ENCODE measurements around the gene TMEM87B. TPM values are rescaled to one million over a fixed set of nuclear protein-coding genes. Genes with fewer than 3 reads are reported as not detected.

Gene TMEM87B
- 15.7 and 20.7 TPM in 2 replicates for total RNA-seq

- intact Hi-C loops (cut with micrococcal nuclease), result loop anchor here (1.0 to 10.0 kb wide), 14 partner anchors 42 to 1120 kb away; partner anchors contain the start of genes ANAPC1, BCL2L11, CHCHD5 and CKAP2L
Observed at GRCh38 chr2:112054847-112055729, at the start of gene TMEM87B. TMEM87B (plus strand) TSS chr2:112055269; CDS start chr2:112055592, 323 bp downstream.

GRCh38 chr2:112005406-112006075 is 49.5 kb upstream of the TMEM87B start:
- intact Hi-C loops (cut with micrococcal nuclease), result no loop called here

GRCh38 chr2:112006076-112006410 is 49.0 kb upstream of the TMEM87B start:
- intact Hi-C loops (cut with micrococcal nuclease), result no loop called here

- intact Hi-C loops (cut with micrococcal nuclease), result no loop called here
Observed at GRCh38 chr2:112007493-112007892, 47.6 kb upstream of the TMEM87B start.

GRCh38 chr2:112008910-112009485 is 46.1 kb upstream of the TMEM87B start:
- intact Hi-C loops (cut with micrococcal nuclease), result no loop called here

- intact Hi-C loops (cut with micrococcal nuclease), result no loop called here
Observed at GRCh38 chr2:112010751-112011150, 44.3 kb upstream of the TMEM87B start.

- intact Hi-C loops (cut with micrococcal nuclease), result no loop called here
Observed at GRCh38 chr2:112012556-112012955, 42.5 kb upstream of the TMEM87B start.

GRCh38 chr2:112018846-112019245 is 36.2 kb upstream of the TMEM87B start:
- intact Hi-C loops (cut with micrococcal nuclease), result no loop called here

- intact Hi-C loops (cut with micrococcal nuclease), result no loop called here
Observed at GRCh38 chr2:112019569-112019982, 35.5 kb upstream of the TMEM87B start.

GRCh38 chr2:112020561-112020960 is 34.5 kb upstream of the TMEM87B start:
- intact Hi-C loops (cut with micrococcal nuclease), result no loop called here

GRCh38 chr2:112021290-112021689 is 33.8 kb upstream of the TMEM87B start:
- intact Hi-C loops (cut with micrococcal nuclease), result no loop called here

GRCh38 chr2:112021781-112022231 is 33.3 kb upstream of the TMEM87B start:
- intact Hi-C loops (cut with micrococcal nuclease), result no loop called here

- intact Hi-C loops (cut with micrococcal nuclease), result no loop called here
Observed at GRCh38 chr2:112023707-112024106, 31.4 kb upstream of the TMEM87B start.

GRCh38 chr2:112024231-112024630 is 30.8 kb upstream of the TMEM87B start:
- intact Hi-C loops (cut with micrococcal nuclease), result no loop called here

GRCh38 chr2:112024896-112025491 is 30.1 kb upstream of the TMEM87B start:
- intact Hi-C loops (cut with micrococcal nuclease), result no loop called here

GRCh38 chr2:112026509-112026908 is 28.6 kb upstream of the TMEM87B start:
- intact Hi-C loops (cut with micrococcal nuclease), result no loop called here

- intact Hi-C loops (cut with micrococcal nuclease), result no loop called here
Observed at GRCh38 chr2:112027767-112028166, 27.3 kb upstream of the TMEM87B start.

GRCh38 chr2:112029164-112029563 is 25.9 kb upstream of the TMEM87B start:
- intact Hi-C loops (cut with micrococcal nuclease), result no loop called here

- intact Hi-C loops (cut with micrococcal nuclease), result no loop called here
Observed at GRCh38 chr2:112031473-112032223, 23.4 kb upstream of the TMEM87B start.

GRCh38 chr2:112032224-112032586 is 22.9 kb upstream of the TMEM87B start:
- intact Hi-C loops (cut with micrococcal nuclease), result no loop called here

All from T-helper 1 cell treated with Interleukin-12 subunit alpha and Interleukin-12 subunit beta and Interleukin-4 antibody, amounts not matched to agents 30 ng/mL and 1 ng/mL, for 36 hours (primary cell).